ENCODE measurements around the gene SLC27A6. TPM values are rescaled to one million over a fixed set of nuclear protein-coding genes. Genes with fewer than 3 reads are reported as not detected.

SLC27A6 gene
- total and polyA plus RNA-seq, 10 of the 15 experiments (the other 5 are each of a cell fraction or from before 2014, with no cell fraction given) = not detected

GRCh38 chr5:128974567-128974966 lies 9.3 kb downstream of the SLC27A6 start:
- no peaks in the 10 kb centered on the region for H3K27me3 ChIP-seq (replicated peaks in 1 of 2; ENCODE audit: control insufficient read depth in 2 of 2, insufficient read depth in 2 of 2, low read length in 1 of 2)
- ChIA-PET CTCF (no interaction called here), POLR2A (no interaction called here), RAD21 (ENCODE audit: unreplicated experiment) (no interaction called here), SMC1A (ENCODE audit: uncharacterized antibody, unreplicated experiment) (no interaction called here)
- intact Hi-C loops (cut with micrococcal nuclease; ENCODE audit: unreplicated experiment) (no loop called here), in situ Hi-C loops (cut with MboI) (no loop called here)
- WGBS (ENCODE audit: insufficient coverage, insufficient replicate concordance, low lambda C conversion rate, missing lambda C conversion rate) = 4% methylated on average over 1 of the region's 1 CpG
- no peaks in the 10 kb centered on the region for H3K9me3 ChIP-seq (replicated peaks; ENCODE audit: control insufficient read depth, insufficient read depth, low read length)
- TF ChIP-seq DPF2 (IDR thresholded peaks at IDR 0.05) (no peak), NRF1 (conservative IDR thresholded peaks at IDR 0.05; ENCODE audit: low read depth, low read length) (no peak), MYC (IDR thresholded peaks at IDR 0.05; ENCODE audit: insufficient read depth, insufficient read length, insufficient replicate concordance, low read length, severe bottlenecking) (no peak)
- H2AFZ ChIP-seq (ENCODE audit: control insufficient read depth, low read depth, low read length) = no peak overlapping the region
- H3K4me2 ChIP-seq (ENCODE audit: control insufficient read depth, insufficient read depth) = no peak overlapping the region
- H3K4me3 ChIP-seq = no peak overlapping the region
- no peaks in the 10 kb centered on the region for H4K20me1 ChIP-seq (ENCODE audit: control insufficient read depth, insufficient read depth)
- H3K9ac ChIP-seq (ENCODE audit: control insufficient read depth, insufficient read depth, low read length) = no peak overlapping the region
- H3K79me2 ChIP-seq (ENCODE audit: control insufficient read depth, insufficient read depth, low read length) = no peaks in the 10 kb centered on the region
- no peak overlapping the region for H3K27ac ChIP-seq (ENCODE audit: control insufficient read depth, insufficient read depth)
- BruUV-seq (replicated peaks) = no TSS peak
- ATAC-seq (no peak), DNase-seq (ENCODE audit: low read depth, low spot score) (no peak), FAIRE-seq (no peak)
- no peaks in the 10 kb centered on the region for H3K36me3 ChIP-seq (ENCODE audit: control insufficient read depth in 2 of 2, insufficient read depth in 2 of 2, low read length in 1 of 2)
- H3K4me1 ChIP-seq (ENCODE audit: control insufficient read depth, insufficient read depth, low read length) = no peaks in the 10 kb centered on the region

- Histone ChIP-seq H4K20me1 (ENCODE audit: control insufficient read depth, insufficient read depth) (no peaks in the 10 kb centered on the region), H2AFZ (ENCODE audit: control insufficient read depth, low read depth, low read length) (no peak overlapping the region), H3K9ac (ENCODE audit: control insufficient read depth, insufficient read depth, low read length) (no peak overlapping the region), H3K4me1 (ENCODE audit: control insufficient read depth, insufficient read depth, low read length) (no peaks in the 10 kb centered on the region), H3K36me3 (ENCODE audit: control insufficient read depth in 2 of 2, insufficient read depth in 2 of 2, low read length in 1 of 2) (no peaks in the 10 kb centered on the region), H3K4me2 (ENCODE audit: control insufficient read depth, insufficient read depth) (no peak overlapping the region), H3K27me3 (replicated peaks in 1 of 2; ENCODE audit: control insufficient read depth in 2 of 2, insufficient read depth in 2 of 2, low read length in 1 of 2) (no peaks in the 10 kb centered on the region), H3K27ac (ENCODE audit: control insufficient read depth, insufficient read depth) (no peak overlapping the region), H3K9me3 (replicated peaks; ENCODE audit: control insufficient read depth, insufficient read depth, low read length) (no peaks in the 10 kb centered on the region), H3K79me2 (ENCODE audit: control insufficient read depth, insufficient read depth, low read length) (no peaks in the 10 kb centered on the region), H3K4me3 (no peak overlapping the region)
- no TSS peak for BruUV-seq (replicated peaks)
- FAIRE-seq = no peak
- ChIA-PET RAD21 (ENCODE audit: unreplicated experiment) (no interaction called here), SMC1A (ENCODE audit: uncharacterized antibody, unreplicated experiment) (no interaction called here), POLR2A (no interaction called here), CTCF (no interaction called here)
- intact Hi-C loops (cut with micrococcal nuclease; ENCODE audit: unreplicated experiment) (no loop called here), in situ Hi-C loops (cut with MboI) (no loop called here)
- 0% methylated on average over 1 of the region's 1 CpG for WGBS (ENCODE audit: insufficient coverage, insufficient replicate concordance, low lambda C conversion rate, missing lambda C conversion rate)
- DNase-seq (ENCODE audit: low read depth, low spot score) = no peak
- ATAC-seq = no peak
- no peak for TF ChIP-seq MYC (IDR thresholded peaks at IDR 0.05; ENCODE audit: insufficient read depth, insufficient read length, insufficient replicate concordance, low read length, severe bottlenecking)
- no peak for TF ChIP-seq PRDM15 (CRISPR knock-in tag; IDR thresholded peaks at IDR 0.05)
- TF ChIP-seq USF1 (IDR thresholded peaks at IDR 0.05; ENCODE audit: borderline replicate concordance, extremely low read length, insufficient read depth, low read depth, low read length) = no peak
- TF ChIP-seq CUX1 (IDR thresholded peaks at IDR 0.05; ENCODE audit: insufficient replicate concordance, low read depth, low read length) = no peak
- TF ChIP-seq NBN (IDR thresholded peaks at IDR 0.05) = no peak
These were observed 14.5 kb downstream of the SLC27A6 start for GRCh38 chr5:128979761-128980160.
